HG03432 (cell line): ENCODE results near the gene LDLRAD4.
A peak's percentile ranks its signal among the peaks of the same experiment; 100 is the strongest.
"Not testable (repeated sequence)": the region's sequence is repeated elsewhere in the genome, so short reads cannot be mapped to it uniquely, and the experiment has no call there.

Experiments used
- ATAC-seq: cut with Tn5 transposase; IDR thresholded peaks from one replicate; pipeline ENCODE4 v1.9.1; 2021; ENCODE audit warnings: mild to moderate bottlenecking, moderate library complexity; ENCODE audit not compliant: unreplicated experiment

Gene LDLRAD4

GRCh38 chr18:13477147-13477683 is 258.7 kb downstream of the LDLRAD4 start:
- no peak for ATAC-seq

DNA sequence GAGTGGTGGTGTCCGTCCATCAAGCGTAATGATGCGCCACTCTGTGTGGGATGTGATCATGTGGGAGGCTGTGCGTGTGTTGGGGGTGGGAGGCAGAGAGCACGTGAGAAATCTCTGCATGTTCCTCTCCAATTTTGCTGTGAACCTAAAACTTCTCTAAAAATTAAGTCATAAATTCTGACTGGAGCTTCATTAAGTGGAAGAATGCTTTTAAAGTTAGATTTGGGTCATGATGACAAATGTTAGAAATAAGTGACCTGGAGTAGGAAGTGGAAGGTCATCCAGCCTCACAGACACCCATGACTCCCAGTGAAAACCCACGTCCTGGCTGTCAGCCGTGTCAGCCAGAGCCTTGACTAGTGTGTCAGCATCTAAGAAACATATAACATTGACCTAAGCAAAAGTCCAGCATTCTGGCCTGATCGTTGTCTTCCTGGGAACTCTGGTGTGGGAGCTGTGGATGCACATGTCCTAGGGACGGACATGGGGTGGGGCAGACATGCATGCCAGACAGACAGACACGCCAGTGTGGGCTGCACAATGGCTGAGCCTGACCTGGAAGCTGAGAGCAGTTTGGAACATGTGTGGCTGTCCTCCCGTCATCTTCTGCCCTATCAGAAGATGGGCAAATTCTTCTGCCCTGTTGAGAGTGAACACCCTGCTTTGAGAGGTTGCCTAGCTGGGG is 262.2 kb downstream of the LDLRAD4 start:
- ATAC-seq, result no peak

GRCh38 chr18:13481331-13481730 is 262.8 kb downstream of the LDLRAD4 start:
- ATAC-seq, result no peak

DNA sequence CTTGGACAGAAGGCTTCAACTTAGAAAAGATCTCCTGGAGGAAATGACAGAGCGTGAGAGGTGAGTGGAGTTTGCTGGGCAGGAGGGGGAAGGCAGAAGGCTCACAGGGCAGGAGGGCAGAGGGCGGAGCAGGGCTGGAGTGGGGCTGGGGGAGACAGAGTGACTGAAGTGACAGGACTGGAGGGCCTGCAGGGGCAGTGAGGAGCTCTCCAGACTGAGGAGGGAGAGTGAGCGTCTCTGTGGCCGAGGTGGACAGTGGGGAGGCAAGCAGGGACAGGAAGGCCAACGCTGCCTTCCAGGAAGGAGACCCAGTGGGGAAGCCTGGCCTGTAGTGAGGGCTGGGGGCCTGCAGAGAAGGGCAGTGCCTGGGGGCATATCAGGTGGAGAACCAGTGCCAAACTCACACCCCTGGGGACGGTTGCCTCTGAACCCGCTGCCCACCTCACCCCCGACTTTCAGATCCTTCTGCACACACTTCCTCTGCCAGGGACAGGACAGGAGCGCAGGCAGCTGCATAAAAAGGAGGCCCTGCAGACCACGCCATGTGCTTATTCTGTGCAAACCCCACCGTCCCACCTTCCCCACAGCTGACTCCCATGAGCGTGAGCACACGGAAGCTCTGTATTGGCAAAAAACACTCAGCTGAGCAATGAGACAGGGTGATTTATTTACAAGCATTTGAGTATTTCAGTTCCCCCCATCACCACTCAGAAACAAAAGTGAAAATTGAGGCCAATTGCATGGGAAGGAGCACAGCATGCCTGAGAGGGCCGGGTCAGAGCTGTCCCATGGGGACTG is 263.5 kb downstream of the LDLRAD4 start:
- peak; percentile 97 for ATAC-seq

GRCh38 chr18:13482618-13482945 is 264.0 kb downstream of the LDLRAD4 start:
- ATAC-seq, result no peak

- no peak for ATAC-seq
These were observed 265.0 kb downstream of the LDLRAD4 start for GRCh38 chr18:13483316-13484270.

- no peak for ATAC-seq
These were observed 266.6 kb downstream of the LDLRAD4 start for GRCh38 chr18:13485182-13485581.

- ATAC-seq, result no peak
These were observed 267.0 kb downstream of the LDLRAD4 start for GRCh38 chr18:13485604-13486003.

GRCh38 chr18:13486284-13486683 is 267.7 kb downstream of the LDLRAD4 start:
- ATAC-seq, result no peak

- ATAC-seq, result no peak
These were observed 268.1 kb downstream of the LDLRAD4 start for GRCh38 chr18:13486686-13487085.

DNA sequence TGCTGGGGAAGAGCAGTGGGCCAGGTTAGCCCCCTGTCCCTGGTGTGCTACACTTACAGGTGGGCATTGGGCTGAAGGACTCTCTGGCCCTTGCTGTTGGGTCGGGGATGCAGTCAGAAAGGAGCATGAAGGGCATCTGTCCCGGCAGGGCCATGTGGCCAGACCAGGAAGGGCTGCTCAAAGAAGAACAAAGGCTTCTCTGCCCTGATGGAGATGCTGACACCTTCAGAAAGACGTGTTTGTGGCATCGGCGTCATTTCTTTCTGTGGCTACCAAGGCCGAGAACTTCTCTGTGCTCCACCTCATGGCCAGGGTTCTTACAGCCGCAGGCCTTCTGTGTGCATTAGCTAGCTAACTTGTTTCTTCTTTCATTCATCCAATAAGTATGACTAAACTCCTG is 268.7 kb downstream of the LDLRAD4 start:
- no peak for ATAC-seq

DNA sequence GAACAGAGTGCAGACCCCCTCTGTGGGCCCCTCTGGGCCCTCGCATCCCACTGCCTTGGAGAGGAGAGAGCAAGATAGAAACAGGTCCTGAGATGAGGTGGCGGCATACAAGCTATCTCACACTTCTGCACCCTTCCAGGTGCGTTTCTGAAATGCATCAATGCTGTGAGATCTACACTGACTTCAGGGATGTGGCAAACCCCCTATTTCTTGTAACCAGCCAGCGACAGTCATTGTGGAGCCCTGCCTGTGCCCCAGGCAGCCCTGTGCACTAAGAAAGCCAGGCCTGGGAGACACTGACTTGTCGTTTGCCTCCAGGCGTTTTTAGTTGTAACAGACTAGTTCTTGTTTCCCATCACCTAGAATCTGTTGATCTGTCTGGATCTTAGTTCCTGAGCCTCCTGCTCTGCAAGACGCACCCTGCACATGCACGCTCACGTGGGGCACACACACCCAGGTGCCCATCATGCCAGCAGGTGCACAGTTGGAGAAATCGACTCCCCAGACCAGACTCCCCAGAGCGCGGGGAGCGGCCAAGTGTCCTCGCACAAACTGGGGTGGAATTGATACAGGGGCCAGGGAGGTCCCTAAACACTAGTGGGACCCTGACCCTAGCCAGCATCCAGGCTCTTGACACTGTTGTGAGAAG is 269.8 kb downstream of the LDLRAD4 start:
- no peak for ATAC-seq

- ATAC-seq, result not testable (repeated sequence)
These were observed 270.7 kb downstream of the LDLRAD4 start for GRCh38 chr18:13489303-13489702.

- no peak for ATAC-seq
These were observed 272.6 kb downstream of the LDLRAD4 start for GRCh38 chr18:13491138-13491537.

DNA sequence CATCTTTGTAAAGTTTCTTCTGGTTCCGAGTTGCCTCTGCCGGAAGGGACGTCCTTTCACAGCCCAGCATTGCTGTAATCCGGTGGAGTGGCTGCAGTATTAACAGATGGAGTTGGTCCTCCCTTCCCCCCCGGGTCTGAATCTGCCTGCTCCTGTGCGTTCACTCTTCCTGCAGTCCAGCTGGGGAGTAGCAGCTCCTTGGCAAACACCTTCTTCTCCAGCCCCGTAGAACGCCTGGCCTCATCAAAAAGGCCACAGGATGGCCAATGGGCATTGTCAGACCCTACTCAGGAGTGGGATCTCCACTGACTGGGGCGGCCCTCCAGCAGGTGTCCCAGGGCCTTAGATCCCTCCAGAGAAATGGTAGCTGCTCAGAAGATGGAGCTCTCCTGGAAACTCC is 273.8 kb downstream of the LDLRAD4 start:
- no peak for ATAC-seq

DNA sequence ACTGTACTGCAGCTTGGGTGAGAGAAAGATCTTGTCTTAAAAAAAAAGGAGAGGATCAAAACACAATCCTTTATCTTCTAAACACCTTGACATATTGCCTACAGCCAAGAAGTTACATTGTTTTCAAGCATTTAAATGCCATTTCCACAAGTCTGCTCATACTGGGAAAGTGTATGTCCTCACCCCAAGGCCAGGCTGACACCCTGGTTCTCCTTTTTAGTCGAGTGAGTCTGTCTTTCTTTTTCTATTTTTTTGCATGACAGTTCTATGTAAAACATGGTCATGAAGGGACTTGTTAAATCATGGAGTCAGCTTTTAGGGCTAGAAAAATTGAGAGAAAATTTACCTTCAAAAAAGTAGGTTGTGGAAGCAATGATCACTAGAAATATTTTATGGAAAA is 274.5 kb downstream of the LDLRAD4 start:
- no peak for ATAC-seq

DNA sequence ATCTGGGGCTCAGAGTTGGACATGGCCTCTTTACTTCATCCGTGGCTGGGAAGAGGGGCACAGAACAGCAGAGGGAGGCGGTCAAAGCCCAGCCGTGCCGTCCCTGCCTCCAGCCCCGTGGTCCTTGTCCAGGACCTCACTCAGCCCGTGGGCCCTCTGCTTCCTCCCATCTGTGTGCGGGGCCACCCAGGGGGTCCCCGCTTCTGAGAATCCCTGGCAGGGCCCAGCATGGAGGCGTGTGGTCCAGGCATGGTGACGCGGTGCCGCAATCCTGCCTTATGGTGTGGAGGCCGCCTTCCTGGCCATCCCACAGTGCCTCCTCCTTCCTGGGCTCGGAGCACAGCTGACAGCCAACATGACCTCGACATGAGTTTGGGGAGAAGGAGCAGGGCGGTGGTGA is 275.2 kb downstream of the LDLRAD4 start:
- ATAC-seq, result no peak

- no peak for ATAC-seq
These were observed 276.4 kb downstream of the LDLRAD4 start for GRCh38 chr18:13494871-13495445.

- ATAC-seq, result no peak
These were observed 277.4 kb downstream of the LDLRAD4 start for GRCh38 chr18:13495961-13496360.

- no peak for ATAC-seq
These were observed 278.2 kb downstream of the LDLRAD4 start for GRCh38 chr18:13496691-13497281.
